K562 (cell line): ENCODE data around the gene GGPS1. TPM values are rescaled to one million over a fixed set of nuclear protein-coding genes. Genes with fewer than 3 reads are reported as not detected.

Experiments used
- ATF1 ChIP-seq, 2 experiments: fragments of 450-650 bp in 1 of 2; IDR thresholded peaks; 2 replicates each; pipeline ENCODE4 v1.6.1; 2016; ENCODE audit warnings: missing compliant biosample characterization in 1 of 2, missing genetic modification characterization in 1 of 2
- CAMTA2 ChIP-seq: fragments of 250-450 bp; sonication (Bioruptor Pico); conservative IDR thresholded peaks from 2 replicates; pipeline ENCODE4 v1.5.1; 2022
- MYNN ChIP-seq, 2 experiments: sonication (generic); formaldehyde crosslinking in 1 of 2; IDR thresholded peaks; 2 replicates each; pipeline versions ENCODE4 v1.5.0 to v1.6.1; 2016 to 2020; ENCODE audit warnings: antibody characterized with exemption in 1 of 2, missing genetic modification reagents in 1 of 2
- NKRF ChIP-seq: fragments of 450-650 bp; IDR thresholded peaks from 2 replicates; pipeline ENCODE4 v1.6.1; 2016; ENCODE audit warnings: borderline replicate concordance
- PHF8 ChIP-seq: fragments of 200-600 bp; sonication (generic); IDR thresholded peaks from 2 replicates; pipeline ENCODE4 v1.6.1; 2012; ENCODE audit warnings: mixed run types, mild to moderate bottlenecking, inconsistent platforms, low read length, moderate library complexity, borderline replicate concordance
- RREB1 ChIP-seq: fragments of 250-450 bp; sonication (Bioruptor Pico); IDR thresholded peaks from 2 replicates; pipeline ENCODE4 v1.4.0; 2020
- SMARCA4 ChIP-seq: fragments of 450-650 bp; IDR thresholded peaks from 2 replicates; pipeline ENCODE4 v1.6.1; 2016
- SP1 ChIP-seq: sonication (generic); formaldehyde crosslinking; IDR thresholded peaks from 2 replicates; pipeline ENCODE4 v1.8.1; 2022; ENCODE audit warnings: mild to moderate bottlenecking, missing genetic modification reagents
- TCF7L2 ChIP-seq: fragments of 150-350 bp; IDR thresholded peaks from 2 replicates; pipeline ENCODE4 v1.6.1; 2016; ENCODE audit warnings: low read depth, mild to moderate bottlenecking, low read length, moderate library complexity
- UBTF ChIP-seq, 2 experiments: IDR thresholded peaks; 2 replicates each; pipeline ENCODE4 v1.6.1; 2012; ENCODE audit warnings: improper control_type of control experiment in 2 of 2, low read depth in 2 of 2, low read length in 2 of 2, borderline replicate concordance in 1 of 2
- YBX1 ChIP-seq: fragments of 450-650 bp; IDR thresholded peaks from 2 replicates; pipeline ENCODE4 v1.7.1; 2016; ENCODE audit warnings: mild to moderate bottlenecking
- ZBTB49 ChIP-seq: sonication (generic); formaldehyde crosslinking; IDR thresholded peaks from 2 replicates; pipeline ENCODE4 v1.8.0; 2022; ENCODE audit warnings: missing genetic modification reagents, mild to moderate bottlenecking, borderline replicate concordance
- ZFP30 ChIP-seq: fragments of 250-450 bp; sonication (Bioruptor Pico); IDR thresholded peaks from 2 replicates; pipeline ENCODE4 v1.8.0; 2022; ENCODE audit warnings: moderate library complexity, mild to moderate bottlenecking, inconsistent platforms, borderline replicate concordance
- polyA plus RNA-seq, 8 experiments: library from polyadenylated mRNA; depleted of rRNA in 4 of 8; stranded (reverse) in 5 of 8; unstranded in 3 of 8; fragments of >200 nt; fragmentation: Nextera tagmentation in 2 of 8; fragmentation: Illumina TruSeq in 1 of 8; extraction: Ambion mirVana in 2 of 8; extraction: Trizol in 1 of 8; gene quantifications; 2 replicates each; pipeline versions ENCODE4 v1.2.1 to v1.2.3, GENCODE V29; 2011 to 2014; ENCODE audit warnings: inconsistent platforms in 1 of 8, missing spikeins in 1 of 8
- total RNA-seq, 7 experiments: library from RNA; depleted of rRNA in 6 of 7; stranded (reverse); fragments of >200 nt in 6 of 7; fragmentation: Illumina TruSeq in 2 of 7; extraction: Trizol in 2 of 7; gene quantifications; 2 replicates each; pipeline versions ENCODE4 v1.2.1 to v1.2.3, GENCODE V29; 2011 to 2021; ENCODE audit warnings: low replicate concordance in 1 of 7

Gene GGPS1
- total and polyA plus RNA-seq, 9 of the 15 experiments (the other 6 are each of a cell fraction or from before 2014, with no cell fraction given) = 18.8 to 104 (median 56.3) TPM

- TF ChIP-seq ZBTB49 (CRISPR knock-in tag) (no peak), MYNN (IDR thresholded peaks at IDR 0.05) (no peak), MYNN (CRISPR knock-in tag; IDR thresholded peaks at IDR 0.05) (no peak), YBX1 (no peak), TCF7L2 (no peak), PHF8 (peak; percentile 73), ZFP30 (no peak), CAMTA2 (CRISPR knock-in tag) (0 out of 2 replicates have a peak, but pooled peaks have one; percentile 44), ATF1 (CRISPR knock-in tag; IDR thresholded peaks at IDR 0.05) (no peak), ATF1 (tag; IDR thresholded peaks at IDR 0.05) (no peak), NKRF (0 out of 2 replicates have a peak, but pooled peaks have one; percentile 58), SMARCA4 (0 out of 2 replicates have a peak, but pooled peaks have one; percentile 31), UBTF (IDR thresholded peaks at IDR 0.05; ENCODE audit: borderline replicate concordance in 1 of 2, low read depth in 2 of 2, low read length in 2 of 2) (peak; percentile 52 to 56; a peak in 1 of 4 replicates), SP1 (CRISPR knock-in tag) (peak; percentile 6; the same call in 1 of the 2 replicates), RREB1 (peak; percentile 95)
Observed at GRCh38 chr1:235327559-235328270, 655 bp upstream of the GGPS1 start, which contains the start of gene ARID4B (continued).
